Fibroblast of pulmonary artery (primary cell): ENCODE measurements around the gene TBX21.

Experiments used
- DNase-seq: peaks from one replicate; pipeline ENCODE4 v3.0.0-alpha.2; 2010; ENCODE audit warnings: low read depth
- H3K4me3 ChIP-seq: replicated peaks from 2 replicates; pipeline ENCODE4 v1.5.1; 2011; ENCODE audit warnings: low read depth, mild to moderate bottlenecking, control low read depth, low read length, moderate library complexity
- TF ChIP-seq, protein P1 (sequence below): IDR thresholded peaks from 2 replicates; pipeline ENCODE4 v1.5.1; 2011; ENCODE audit warnings: mild to moderate bottlenecking, control low read depth, low read length, inconsistent platforms; ENCODE audit errors: missing control alignments

TBX21 gene, protein sequence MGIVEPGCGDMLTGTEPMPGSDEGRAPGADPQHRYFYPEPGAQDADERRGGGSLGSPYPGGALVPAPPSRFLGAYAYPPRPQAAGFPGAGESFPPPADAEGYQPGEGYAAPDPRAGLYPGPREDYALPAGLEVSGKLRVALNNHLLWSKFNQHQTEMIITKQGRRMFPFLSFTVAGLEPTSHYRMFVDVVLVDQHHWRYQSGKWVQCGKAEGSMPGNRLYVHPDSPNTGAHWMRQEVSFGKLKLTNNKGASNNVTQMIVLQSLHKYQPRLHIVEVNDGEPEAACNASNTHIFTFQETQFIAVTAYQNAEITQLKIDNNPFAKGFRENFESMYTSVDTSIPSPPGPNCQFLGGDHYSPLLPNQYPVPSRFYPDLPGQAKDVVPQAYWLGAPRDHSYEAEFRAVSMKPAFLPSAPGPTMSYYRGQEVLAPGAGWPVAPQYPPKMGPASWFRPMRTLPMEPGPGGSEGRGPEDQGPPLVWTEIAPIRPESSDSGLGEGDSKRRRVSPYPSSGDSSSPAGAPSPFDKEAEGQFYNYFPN

DNA sequence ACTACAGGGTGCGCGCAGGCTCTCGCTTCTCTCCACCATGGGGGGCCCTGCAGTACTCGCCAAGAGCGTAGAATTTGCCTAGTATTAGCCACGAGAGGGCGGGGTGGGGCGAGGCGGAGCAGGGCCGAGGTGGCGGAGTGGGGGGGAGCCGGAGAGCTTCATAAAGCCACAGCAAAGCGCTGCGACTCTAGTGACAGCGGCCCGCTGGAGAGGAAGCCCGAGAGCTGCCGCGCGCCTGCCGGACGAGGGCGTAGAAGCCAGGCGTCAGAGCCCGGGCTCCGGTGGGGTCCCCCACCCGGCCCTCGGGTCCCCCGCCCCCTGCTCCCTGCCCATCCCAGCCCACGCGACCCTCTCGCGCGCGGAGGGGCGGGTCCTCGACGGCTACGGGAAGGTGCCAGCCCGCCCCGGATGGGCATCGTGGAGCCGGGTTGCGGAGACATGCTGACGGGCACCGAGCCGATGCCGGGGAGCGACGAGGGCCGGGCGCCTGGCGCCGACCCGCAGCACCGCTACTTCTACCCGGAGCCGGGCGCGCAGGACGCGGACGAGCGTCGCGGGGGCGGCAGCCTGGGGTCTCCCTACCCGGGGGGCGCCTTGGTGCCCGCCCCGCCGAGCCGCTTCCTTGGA is at the start of gene TBX21:
Gene TBX21, plus strand, starts transcription at position 190 of the 627 bp plus-strand sequence. Its CDS starts 219 bp downstream, at position 409.
- DNase-seq, result no peak
- TF ChIP-seq, protein P1, sequence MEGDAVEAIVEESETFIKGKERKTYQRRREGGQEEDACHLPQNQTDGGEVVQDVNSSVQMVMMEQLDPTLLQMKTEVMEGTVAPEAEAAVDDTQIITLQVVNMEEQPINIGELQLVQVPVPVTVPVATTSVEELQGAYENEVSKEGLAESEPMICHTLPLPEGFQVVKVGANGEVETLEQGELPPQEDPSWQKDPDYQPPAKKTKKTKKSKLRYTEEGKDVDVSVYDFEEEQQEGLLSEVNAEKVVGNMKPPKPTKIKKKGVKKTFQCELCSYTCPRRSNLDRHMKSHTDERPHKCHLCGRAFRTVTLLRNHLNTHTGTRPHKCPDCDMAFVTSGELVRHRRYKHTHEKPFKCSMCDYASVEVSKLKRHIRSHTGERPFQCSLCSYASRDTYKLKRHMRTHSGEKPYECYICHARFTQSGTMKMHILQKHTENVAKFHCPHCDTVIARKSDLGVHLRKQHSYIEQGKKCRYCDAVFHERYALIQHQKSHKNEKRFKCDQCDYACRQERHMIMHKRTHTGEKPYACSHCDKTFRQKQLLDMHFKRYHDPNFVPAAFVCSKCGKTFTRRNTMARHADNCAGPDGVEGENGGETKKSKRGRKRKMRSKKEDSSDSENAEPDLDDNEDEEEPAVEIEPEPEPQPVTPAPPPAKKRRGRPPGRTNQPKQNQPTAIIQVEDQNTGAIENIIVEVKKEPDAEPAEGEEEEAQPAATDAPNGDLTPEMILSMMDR, result no peak
- no peak within 1 kb of the TSS for H3K4me3 ChIP-seq

DNA sequence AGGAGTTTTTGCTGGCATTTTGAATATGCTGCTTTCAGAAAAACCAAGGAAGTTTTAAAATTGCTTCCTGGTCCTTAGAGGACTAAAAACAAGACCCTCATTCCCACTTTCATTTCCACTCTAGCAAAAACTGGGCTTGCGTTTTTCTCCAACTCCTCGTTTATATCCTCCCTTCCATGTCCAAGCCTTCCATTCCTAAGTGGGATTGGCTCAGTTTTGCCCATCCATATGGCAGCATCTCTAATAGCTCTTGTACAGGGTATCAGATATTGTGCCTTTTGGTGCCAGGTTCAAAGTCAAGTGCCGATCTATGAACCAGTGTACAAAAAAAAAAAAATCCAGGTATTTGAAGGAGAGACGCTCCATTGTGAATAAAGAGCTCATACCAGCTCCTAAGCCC is 49.0 kb upstream of the TBX21 start:
- TF ChIP-seq, protein P1, result no peak
- H3K4me3 ChIP-seq, result no peak overlapping the region
- DNase-seq, result no peak

DNA sequence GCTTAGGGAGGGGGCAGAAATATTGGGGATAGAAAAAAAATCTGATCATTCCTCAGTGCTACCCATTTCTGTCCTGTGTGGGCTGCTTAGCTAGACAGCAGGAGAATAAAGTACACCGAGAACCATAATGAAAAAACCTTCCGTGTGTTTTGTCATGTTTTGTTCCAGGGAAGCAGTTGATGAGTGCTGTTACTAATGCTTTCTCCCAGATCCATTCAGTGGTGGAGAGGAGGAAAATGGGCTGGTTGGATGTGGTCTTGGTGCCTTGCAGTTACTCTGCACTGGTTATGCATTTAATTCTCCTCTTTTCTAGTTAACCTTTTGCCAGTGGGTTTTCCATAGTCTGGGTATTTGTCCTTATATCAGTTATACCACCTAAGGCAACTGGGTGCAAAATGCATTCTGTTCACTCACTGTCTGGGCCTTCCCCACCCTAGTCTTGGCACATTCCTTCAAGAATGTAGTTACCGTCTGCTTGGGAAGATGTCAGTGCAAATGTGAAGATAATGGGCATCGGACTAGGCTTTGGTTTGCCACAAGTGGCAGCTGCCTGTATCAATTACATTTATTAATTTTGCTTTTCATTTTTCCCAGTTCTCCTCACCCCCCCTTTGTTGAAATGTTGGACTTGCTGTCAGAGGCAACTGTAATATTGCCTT is 48.4 kb upstream of the TBX21 start:
- no peak for DNase-seq
- TF ChIP-seq, protein P1, result no peak
- H3K4me3 ChIP-seq, result no peak overlapping the region

DNA sequence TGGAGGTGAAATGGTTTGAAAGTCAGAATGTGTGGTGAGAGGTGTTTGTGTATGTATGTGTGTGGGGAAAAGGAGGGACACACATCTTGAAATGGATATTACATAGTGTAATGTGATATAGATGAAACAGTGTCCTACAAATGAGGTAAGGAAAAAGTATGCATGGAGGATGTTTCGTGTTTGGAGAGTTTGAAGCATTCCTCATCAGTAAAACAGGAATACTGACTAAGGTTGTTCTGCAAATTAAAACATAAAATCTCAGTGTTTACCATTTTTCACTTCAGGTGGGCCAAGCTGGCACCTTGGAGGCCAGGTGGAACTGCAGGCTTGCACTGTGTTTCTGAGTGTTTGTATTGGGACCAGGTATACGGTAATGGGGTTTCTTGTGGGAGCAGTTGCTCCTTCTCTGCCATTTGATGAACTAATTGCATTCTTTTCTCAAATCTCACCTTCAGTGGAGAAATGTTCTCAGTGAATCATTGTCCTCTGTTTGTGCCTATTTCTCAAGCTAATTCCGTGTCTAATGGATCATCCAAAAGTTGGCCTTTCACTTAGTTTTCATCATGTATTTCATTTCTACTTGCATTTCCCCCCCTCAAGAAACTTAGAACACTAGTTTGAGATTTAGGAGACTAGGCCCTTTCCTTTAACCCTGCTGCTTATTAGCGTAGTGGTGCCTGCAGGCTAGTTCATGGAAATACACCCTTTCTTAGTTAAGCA is 47.3 kb upstream of the TBX21 start:
- TF ChIP-seq, protein P1, result no peak
- DNase-seq, result no peak
- H3K4me3 ChIP-seq, result no peak overlapping the region

DNA sequence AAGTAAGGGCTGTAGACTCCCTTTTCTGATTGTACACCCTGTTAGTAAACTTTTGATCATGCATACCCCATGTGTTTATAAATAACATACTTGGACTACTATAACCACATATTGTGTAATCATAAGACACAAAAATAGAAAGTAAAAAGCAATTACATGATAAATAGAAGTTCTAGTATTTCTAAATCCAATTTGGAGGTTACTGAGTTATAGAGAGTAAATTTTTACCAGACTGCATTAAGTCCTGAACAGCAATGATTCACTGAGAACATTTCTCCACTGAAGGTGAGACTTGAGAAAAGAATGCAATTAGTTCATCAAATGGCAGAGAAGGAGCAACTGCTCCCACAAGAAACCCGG is 46.8 kb upstream of the TBX21 start:
- no peak for DNase-seq
- no peak overlapping the region for H3K4me3 ChIP-seq
- TF ChIP-seq, protein P1, result no peak

DNA sequence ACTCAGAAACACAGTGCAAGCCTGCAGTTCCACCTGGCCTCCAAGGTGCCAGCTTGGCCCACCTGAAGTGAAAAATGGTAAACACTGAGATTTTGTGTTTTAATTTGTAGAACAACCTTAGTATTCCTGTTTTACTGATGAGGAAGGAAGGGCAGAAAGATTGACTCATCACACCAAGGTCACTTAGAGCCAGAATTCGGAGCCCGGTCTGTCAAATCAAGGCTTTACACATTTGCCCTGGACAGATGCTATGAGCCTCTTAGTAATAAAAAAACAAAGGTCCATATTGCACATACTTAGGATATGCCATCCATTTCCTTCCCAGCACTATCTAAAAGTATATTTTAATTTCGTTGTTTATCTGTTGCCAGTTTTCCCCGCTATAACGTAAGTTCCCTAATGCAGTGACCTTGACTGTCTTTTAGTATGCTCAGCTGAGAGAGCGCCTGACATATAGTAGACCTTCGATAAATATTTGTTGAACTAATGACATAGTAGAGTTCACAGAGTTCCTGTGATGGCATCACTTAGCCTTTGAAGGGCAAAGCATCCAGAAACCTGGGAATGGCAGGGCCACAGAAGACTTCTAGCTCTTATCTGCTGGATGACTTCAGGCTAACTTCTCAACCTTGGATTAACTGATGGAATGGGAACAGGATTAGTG is 46.2 kb upstream of the TBX21 start:
- H3K4me3 ChIP-seq, result no peak overlapping the region

More for the DNA sequence above, 46.2 kb upstream of the TBX21 start:
- DNase-seq, result no peak
- TF ChIP-seq, protein P1, result no peak
